Peyer's patch (tissue), 4 donors: Measurements from ENCODE around the gene NOVA1. TPM values are rescaled to one million over a fixed set of nuclear protein-coding genes. Genes with fewer than 3 reads are reported as not detected.

Experiments used
- DNase-seq, 3 donors: peaks; one replicate each; pipeline ENCODE4 v3.0.0-alpha.2; 2017 to 2019
- H3K27ac ChIP-seq, 4 donors: fragments of 200-600 bp; sonication (generic); one replicate each; pipeline ENCODE4 v1.5.1; 2016 to 2019
- H3K27me3 ChIP-seq, 2 donors: fragments of 200-600 bp; sonication (generic); one replicate each; pipeline ENCODE4 v1.5.1; 2019
- H3K36me3 ChIP-seq, 3 donors: fragments of 200-600 bp; sonication (generic); one replicate each; pipeline ENCODE4 v1.5.1; 2016 to 2019
- H3K4me1 ChIP-seq, 4 donors: fragments of 200-600 bp; sonication (generic); one replicate each; pipeline ENCODE4 v1.5.1; 2016 to 2019
- H3K4me3 ChIP-seq, 4 donors: fragments of 200-600 bp; sonication (generic); 1 replicate in 3 of 4; 2 replicates in 1 of 4; pipeline ENCODE4 v1.5.1; 2016 to 2019; ENCODE audit warnings: mild to moderate bottlenecking in 1 of 4
- H3K9me3 ChIP-seq, 4 donors: fragments of 200-600 bp; sonication (generic); one replicate each; pipeline ENCODE4 v1.5.1; 2016 to 2019; ENCODE audit warnings: mild to moderate bottlenecking in 1 of 4
- CTCF ChIP-seq, 6 experiments: fragments of 450-650 bp in 4 of 6; fragments of 200-600 bp in 2 of 6; sonication (generic) in 1 of 6; IDR thresholded peaks; one replicate each; pipeline ENCODE4 v1.5.1; 2017 to 2019; ENCODE audit warnings: antibody characterized with exemption in 6 of 6, mild to moderate bottlenecking in 3 of 6, moderate library complexity in 1 of 6
- POLR2A ChIP-seq, 2 donors: fragments of 450-650 bp; IDR thresholded peaks; one replicate each; pipeline ENCODE4 v1.5.1; 2017; ENCODE audit warnings: antibody characterized with exemption in 2 of 2, mild to moderate bottlenecking in 2 of 2, moderate library complexity in 2 of 2
- total RNA-seq, 4 donors: library from RNA; depleted of rRNA; stranded (reverse); fragments of >200 nt; gene quantifications; one replicate each; pipeline ENCODE4 v1.1.0, GENCODE V29; 2016

The NOVA1 gene
- total RNA-seq, 4 donors from 2014 or later: 2.6 to 39.6 (median 5.8) TPM

- Histone ChIP-seq H3K36me3 (no peaks in the 10 kb centered on the region), H3K4me3 (no peak overlapping the region), H3K4me1 (no peaks in the 10 kb centered on the region), H3K27ac (no peak overlapping the region), H3K9me3 (no peaks in the 10 kb centered on the region), H3K27me3 (no peaks in the 10 kb centered on the region)
- no peak for DNase-seq
- TF ChIP-seq CTCF (IDR thresholded peaks at IDR 0.05) (no peak), POLR2A (IDR thresholded peaks at IDR 0.05) (no peak)
Measured at GRCh38 chr14:26593357-26593756, 4.5 kb downstream of the NOVA1 start.

- Histone ChIP-seq H3K27ac (no peak overlapping the region), H3K27me3 (no peaks in the 10 kb centered on the region), H3K9me3 (no peaks in the 10 kb centered on the region), H3K4me3 (no peak overlapping the region), H3K36me3 (no peaks in the 10 kb centered on the region), H3K4me1 (no peaks in the 10 kb centered on the region)
- TF ChIP-seq CTCF (IDR thresholded peaks at IDR 0.05): no peak
- TF ChIP-seq POLR2A (IDR thresholded peaks at IDR 0.05): no peak
- no peak for DNase-seq
Measured at GRCh38 chr14:26589925-26590324, 7.9 kb downstream of the NOVA1 start.

- no peak overlapping the region for H3K27ac ChIP-seq
- H3K4me1 ChIP-seq: no peaks in the 10 kb centered on the region
- no peaks in the 10 kb centered on the region for H3K27me3 ChIP-seq
- DNase-seq: no peak
- no peaks in the 10 kb centered on the region for H3K36me3 ChIP-seq
- no peak overlapping the region for H3K4me3 ChIP-seq
- H3K9me3 ChIP-seq: no peaks in the 10 kb centered on the region
- TF ChIP-seq POLR2A (IDR thresholded peaks at IDR 0.05) (no peak), CTCF (IDR thresholded peaks at IDR 0.05) (no peak)
Measured at GRCh38 chr14:26577711-26578110, 20.1 kb downstream of the NOVA1 start.

GRCh38 chr14:26554069-26554772, 43.6 kb downstream of the NOVA1 start:
- Histone ChIP-seq H3K9me3 (no peaks in the 10 kb centered on the region), H3K4me3 (no peak overlapping the region), H3K36me3 (no peaks in the 10 kb centered on the region), H3K27me3 (no peaks in the 10 kb centered on the region), H3K4me1 (no peaks in the 10 kb centered on the region), H3K27ac (no peak overlapping the region)
- no peak for TF ChIP-seq POLR2A (IDR thresholded peaks at IDR 0.05)
- no peak for TF ChIP-seq CTCF (IDR thresholded peaks at IDR 0.05)
- DNase-seq: no peak

- H3K36me3 ChIP-seq: no peaks in the 10 kb centered on the region
- H3K4me1 ChIP-seq: no peaks in the 10 kb centered on the region
- TF ChIP-seq POLR2A (IDR thresholded peaks at IDR 0.05) (no peak), CTCF (IDR thresholded peaks at IDR 0.05) (no peak)
- no peaks in the 10 kb centered on the region for H3K27me3 ChIP-seq
- H3K9me3 ChIP-seq: no peaks in the 10 kb centered on the region
- no peak for DNase-seq
- no peak overlapping the region for H3K27ac ChIP-seq
- H3K4me3 ChIP-seq: no peak overlapping the region
Measured at GRCh38 chr14:26549571-26549970, 48.3 kb downstream of the NOVA1 start.

- no peak overlapping the region for H3K4me3 ChIP-seq
- no peaks in the 10 kb centered on the region for H3K4me1 ChIP-seq
- no peaks in the 10 kb centered on the region for H3K27me3 ChIP-seq
- H3K36me3 ChIP-seq: no peaks in the 10 kb centered on the region
- H3K9me3 ChIP-seq: no peaks in the 10 kb centered on the region
- no peak overlapping the region for H3K27ac ChIP-seq
- TF ChIP-seq CTCF (IDR thresholded peaks at IDR 0.05): no peak
- TF ChIP-seq POLR2A (IDR thresholded peaks at IDR 0.05): no peak
- DNase-seq: no peak
Measured at GRCh38 chr14:26548406-26548805, 49.4 kb downstream of the NOVA1 start.
